ENCODE data around the gene POU6F2. TPM values are rescaled to one million over a fixed set of nuclear protein-coding genes. Genes with fewer than 3 reads are reported as not detected.

POU6F2 gene
- total and polyA plus RNA-seq, 2 donors (not counting 1 experiment from before 2014, with no cell fraction given): 0.47 TPM; not detected in 1

GRCh38 chr7:39035903-39036302 lies 58.2 kb downstream of the POU6F2 start:
- Mint-ChIP-seq H3K9me3 (ENCODE audit: insufficient read depth) (no peaks in the 10 kb centered on the region), H3K27ac (no peak overlapping the region), H3K4me3 (no peak overlapping the region), H3K4me1 (no peaks in the 10 kb centered on the region), H3K27me3 (peaks cover 5% of the 10 kb centered on the region)
- no peak overlapping the region for H3K4me2 ChIP-seq (replicated peaks; ENCODE audit: low read depth, low read length, poor library complexity, severe bottlenecking)
- WGBS (ENCODE audit: insufficient coverage): 96% methylated on average over 4 of the region's 4 CpGs
- intact Hi-C loops (cut with micrococcal nuclease): no loop called here
- CTCF ChIA-PET: no interaction called here
- TF ChIP-seq CTCF (IDR thresholded peaks at IDR 0.05): no peak
- no peak for TF ChIP-seq EZH2 (IDR thresholded peaks at IDR 0.05; ENCODE audit: borderline replicate concordance, insufficient read depth, low read depth, low read length, poor library complexity, severe bottlenecking)
- H3K27me3 ChIP-seq (replicated peaks in 1 of 4; ENCODE audit: control extremely low read depth in 1 of 4, control insufficient read depth in 3 of 4, insufficient read depth in 4 of 4, low read length in 3 of 4): peaks cover 0 to 3% (median 0%) of the 10 kb centered on the region in 4 experiments
- DNase-seq (no peak), ATAC-seq (ENCODE audit: low read depth) (no peak)
- H2AFZ ChIP-seq (ENCODE audit: insufficient read depth, low read depth, low read length, poor library complexity, severe bottlenecking): no peak overlapping the region
- H3K9me3 ChIP-seq (ENCODE audit: control extremely low read depth in 1 of 3, control insufficient read depth in 2 of 3, insufficient read depth in 1 of 3, low read length in 2 of 3): no peaks in the 10 kb centered on the region
- POLR2A ChIA-PET: no interaction called here
- no peaks in the 10 kb centered on the region for H3K4me1 ChIP-seq (ENCODE audit: control insufficient read depth in 2 of 2, insufficient read depth in 2 of 2, low read length in 2 of 2)
- H3K79me2 ChIP-seq (ENCODE audit: control insufficient read depth, insufficient read depth, low read length): no peaks in the 10 kb centered on the region
- no peaks in the 10 kb centered on the region for H4K20me1 ChIP-seq (ENCODE audit: control insufficient read depth, insufficient read depth, low read length, poor library complexity, severe bottlenecking)
- H3K36me3 ChIP-seq (replicated peaks in 1 of 2; ENCODE audit: control extremely low read depth in 1 of 2, control insufficient read depth in 1 of 2, extremely low read depth in 1 of 2, insufficient read depth in 2 of 2, low read length in 1 of 2): no peaks in the 10 kb centered on the region
- no peak overlapping the region for H3K4me3 ChIP-seq (ENCODE audit: control extremely low read depth in 1 of 5, extremely low read depth in 1 of 5, insufficient read depth in 1 of 5, low read depth in 2 of 5, low read length in 4 of 5)
- H3K9ac ChIP-seq (ENCODE audit: low read length): no peak overlapping the region
- no peak overlapping the region for H3K27ac ChIP-seq (ENCODE audit: low read length in 2 of 2)

GRCh38 chr7:39042670-39043069 lies 65.0 kb downstream of the POU6F2 start:
- Histone ChIP-seq H3K27ac (ENCODE audit: low read length in 2 of 2) (no peak overlapping the region), H3K4me2 (replicated peaks; ENCODE audit: low read depth, low read length, poor library complexity, severe bottlenecking) (no peak overlapping the region), H2AFZ (ENCODE audit: insufficient read depth, low read depth, low read length, poor library complexity, severe bottlenecking) (no peak overlapping the region), H4K20me1 (ENCODE audit: control insufficient read depth, insufficient read depth, low read length, poor library complexity, severe bottlenecking) (no peaks in the 10 kb centered on the region), H3K36me3 (replicated peaks in 1 of 2; ENCODE audit: control extremely low read depth in 1 of 2, control insufficient read depth in 1 of 2, extremely low read depth in 1 of 2, insufficient read depth in 2 of 2, low read length in 1 of 2) (no peaks in the 10 kb centered on the region), H3K4me1 (ENCODE audit: control insufficient read depth in 2 of 2, insufficient read depth in 2 of 2, low read length in 2 of 2) (no peaks in the 10 kb centered on the region), H3K9me3 (ENCODE audit: control extremely low read depth in 1 of 3, control insufficient read depth in 2 of 3, insufficient read depth in 1 of 3, low read length in 2 of 3) (no peaks in the 10 kb centered on the region), H3K27me3 (replicated peaks in 1 of 4; ENCODE audit: control extremely low read depth in 1 of 4, control insufficient read depth in 3 of 4, insufficient read depth in 4 of 4, low read length in 3 of 4) (peaks cover 0 to 3% (median 0%) of the 10 kb centered on the region in 4 experiments), H3K79me2 (ENCODE audit: control insufficient read depth, insufficient read depth, low read length) (no peaks in the 10 kb centered on the region), H3K4me3 (ENCODE audit: control extremely low read depth in 1 of 5, extremely low read depth in 1 of 5, insufficient read depth in 1 of 5, low read depth in 2 of 5, low read length in 4 of 5) (no peak overlapping the region), H3K9ac (ENCODE audit: low read length) (no peak overlapping the region)
- intact Hi-C loops (cut with micrococcal nuclease): no loop called here
- no peaks in the 10 kb centered on the region for H3K4me1 Mint-ChIP-seq
- no peaks in the 10 kb centered on the region for H3K27me3 Mint-ChIP-seq
- TF ChIP-seq CTCF (IDR thresholded peaks at IDR 0.05): no peak
- TF ChIP-seq EZH2 (IDR thresholded peaks at IDR 0.05; ENCODE audit: borderline replicate concordance, insufficient read depth, low read depth, low read length, poor library complexity, severe bottlenecking): no peak
- DNase-seq: no peak
- H3K4me3 Mint-ChIP-seq: no peak overlapping the region
- POLR2A ChIA-PET: no interaction called here
- no peak for ATAC-seq (ENCODE audit: low read depth)
- no peak overlapping the region for H3K27ac Mint-ChIP-seq
- CTCF ChIA-PET: no interaction called here
- no peaks in the 10 kb centered on the region for H3K9me3 Mint-ChIP-seq (ENCODE audit: insufficient read depth)
- WGBS (ENCODE audit: insufficient coverage): no CpG with 5 or more reads among the region's 1 CpG
